SKM-1 treated with dmso at 0.1 percent for 144 hours (cell line): ENCODE measurements around the gene CHN1.

ENCODE experiments used
- DNase-seq: peaks from one replicate; lab custom pipeline; 2025; ENCODE audit not compliant: unreplicated experiment; lab: John Stamatoyannopoulos, UW

Gene CHN1

DNA sequence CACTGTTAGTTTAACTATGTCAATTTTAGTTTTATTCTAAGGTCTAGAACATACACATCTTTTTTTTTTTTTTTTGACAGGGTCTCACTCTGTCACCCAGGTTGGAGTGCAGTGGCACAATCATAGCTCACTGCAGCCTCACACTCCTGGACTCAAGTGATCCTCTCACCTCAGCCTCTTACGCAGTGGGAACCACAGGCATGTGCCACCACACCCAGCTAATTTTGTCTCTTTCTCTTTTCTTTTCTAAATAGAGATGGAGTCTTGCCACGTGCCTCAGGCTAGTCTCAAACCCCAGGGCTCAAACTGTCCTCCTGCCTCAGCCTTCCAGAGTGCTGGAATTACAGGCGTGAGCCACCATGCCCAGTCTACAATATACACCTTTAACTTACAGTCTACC, 171.4 kb downstream of the CHN1 start:
- DNase-seq = no peak

DNA sequence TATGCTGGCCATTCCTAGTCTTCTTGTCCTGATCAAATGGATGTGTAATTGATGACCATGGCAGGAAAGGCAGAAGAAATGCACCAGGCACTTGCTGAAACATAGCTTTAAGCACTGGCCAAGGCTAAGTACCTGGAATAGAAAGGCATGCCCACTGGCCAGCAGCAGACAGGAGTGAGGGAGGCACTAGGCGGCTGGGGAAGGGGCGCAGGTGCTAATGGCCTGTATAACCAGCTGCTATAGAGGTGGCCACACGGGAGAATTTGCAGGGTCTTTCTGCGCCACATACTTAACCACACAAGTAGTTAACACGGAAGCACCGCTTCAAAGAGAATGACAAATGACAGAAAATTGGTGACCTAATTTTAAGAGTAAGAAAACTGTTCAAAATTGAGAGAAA, 174.6 kb downstream of the CHN1 start:
- no peak for DNase-seq

DNA sequence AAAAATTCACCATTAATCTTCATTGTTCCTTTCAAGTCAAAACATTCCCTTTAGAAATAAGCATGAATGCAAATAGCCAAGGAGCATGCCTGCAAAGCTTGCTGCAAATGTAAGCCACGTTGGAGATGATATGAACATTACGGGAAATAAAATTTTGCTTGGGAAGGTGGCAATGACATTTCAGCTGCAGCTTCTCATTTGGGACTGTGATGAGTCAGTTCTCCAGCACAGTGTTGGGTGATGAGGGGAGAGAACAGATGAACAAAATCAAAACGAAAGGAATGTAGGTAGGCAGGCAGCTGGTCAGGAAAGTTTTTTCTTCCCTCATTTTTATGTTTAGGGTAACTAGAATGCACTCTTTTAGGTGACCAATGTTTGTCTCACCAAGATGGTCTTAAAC, 175.6 kb downstream of the CHN1 start:
- DNase-seq = no peak

DNA sequence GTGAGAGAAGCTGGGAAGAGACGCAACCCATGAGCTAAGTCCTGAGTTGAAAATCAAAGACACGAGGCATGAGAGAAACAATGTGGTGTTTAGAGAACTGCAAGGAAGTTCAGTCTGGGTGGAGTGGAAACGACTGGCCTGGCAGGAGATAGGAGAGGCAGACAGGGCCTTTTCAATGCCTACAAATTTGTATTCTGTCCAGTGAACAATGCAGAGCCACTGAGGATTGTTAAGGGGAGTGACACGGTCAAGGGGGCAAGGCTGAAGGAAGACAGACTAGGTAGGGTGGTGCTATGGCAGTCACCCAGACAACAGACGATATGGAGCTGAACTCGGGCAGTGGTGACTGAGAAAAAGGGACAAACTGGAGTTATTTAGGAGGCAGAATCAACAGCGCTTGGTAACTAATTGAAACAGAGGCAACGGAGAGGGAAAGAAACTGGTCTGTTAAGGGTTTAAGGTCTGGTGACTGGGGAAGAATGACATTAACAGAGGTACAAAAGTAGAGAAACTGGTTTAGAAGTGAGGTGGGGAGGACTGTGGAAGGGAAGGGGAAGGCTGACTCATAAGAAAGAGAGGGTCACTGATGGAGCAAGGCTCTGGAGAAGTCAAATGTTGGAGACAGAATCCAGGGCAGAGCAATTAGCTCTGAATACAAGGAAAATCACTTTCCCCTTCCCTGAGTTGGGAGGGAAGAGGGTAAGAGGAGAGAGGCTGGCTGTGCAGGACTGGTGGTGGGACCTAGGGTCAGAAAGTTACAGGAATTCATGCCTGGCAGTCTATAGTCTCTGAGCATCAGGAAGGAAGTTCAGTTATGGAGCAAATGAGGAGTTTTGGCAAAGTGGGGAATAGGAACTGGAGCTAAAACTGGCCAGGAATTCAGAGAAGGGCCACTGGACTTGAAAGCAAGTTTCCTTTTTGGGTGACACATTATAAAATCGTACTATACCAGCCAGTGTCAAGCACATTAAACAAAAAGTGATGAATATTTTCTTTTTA, 177.5 kb downstream of the CHN1 start:
- DNase-seq = no peak

DNA sequence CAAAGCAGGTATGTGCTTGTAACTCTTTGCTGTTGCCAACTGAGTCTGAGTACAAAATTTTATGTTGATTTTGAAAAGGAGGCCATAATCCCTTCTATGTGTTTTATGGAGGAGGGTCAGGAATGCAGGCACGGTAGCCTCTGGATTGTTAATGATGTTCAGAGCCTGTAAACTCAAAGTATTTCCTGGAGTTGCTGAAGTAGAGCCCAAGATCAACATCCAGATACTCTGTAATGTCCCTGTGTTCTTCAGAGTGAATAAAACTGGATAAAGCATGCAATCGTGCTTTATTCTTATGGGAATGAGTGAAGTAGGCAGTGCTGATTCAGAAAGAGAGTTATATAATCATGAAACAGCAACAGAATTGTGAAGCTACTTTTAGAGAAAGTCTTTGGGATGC, 179.1 kb downstream of the CHN1 start:
- DNase-seq = no peak

DNA sequence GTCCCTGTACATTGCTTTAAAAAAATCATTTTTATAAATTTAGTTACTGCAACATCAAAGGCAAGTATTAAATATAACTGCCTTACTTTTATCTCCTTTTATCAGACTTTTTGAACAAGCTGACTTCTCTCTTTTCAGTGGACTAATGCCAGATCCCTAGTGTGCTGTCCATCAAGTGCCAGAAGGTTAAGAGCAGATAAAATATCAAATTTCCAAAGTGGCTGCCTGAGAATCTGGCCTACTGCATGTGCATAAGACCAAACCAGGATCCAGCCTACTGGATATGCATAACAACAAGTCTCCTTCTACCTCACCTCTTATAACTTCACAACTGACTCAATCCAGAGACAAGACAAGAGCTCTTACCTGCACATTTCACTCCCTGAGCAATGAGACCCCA, 181.1 kb downstream of the CHN1 start:
- DNase-seq = no peak

DNA sequence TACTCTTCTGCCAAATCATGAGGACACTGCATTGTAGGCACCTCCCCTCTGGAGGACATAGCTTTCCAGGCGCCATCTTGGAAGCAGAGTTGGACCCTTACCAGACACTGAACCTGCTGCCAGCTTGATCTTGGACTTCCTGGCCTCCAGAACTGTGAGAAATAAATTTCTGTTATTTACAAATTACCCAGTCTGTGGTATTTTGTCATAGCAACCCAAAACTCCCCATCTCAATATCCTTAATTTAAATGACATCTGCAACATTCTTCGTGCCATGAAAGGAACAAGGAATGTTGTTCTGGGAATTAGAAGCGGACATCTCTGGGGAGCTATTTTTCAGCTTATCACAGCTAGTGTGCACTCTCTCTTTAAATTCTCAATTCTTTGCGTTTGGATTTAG, 183.6 kb downstream of the CHN1 start:
- no peak for DNase-seq

DNA sequence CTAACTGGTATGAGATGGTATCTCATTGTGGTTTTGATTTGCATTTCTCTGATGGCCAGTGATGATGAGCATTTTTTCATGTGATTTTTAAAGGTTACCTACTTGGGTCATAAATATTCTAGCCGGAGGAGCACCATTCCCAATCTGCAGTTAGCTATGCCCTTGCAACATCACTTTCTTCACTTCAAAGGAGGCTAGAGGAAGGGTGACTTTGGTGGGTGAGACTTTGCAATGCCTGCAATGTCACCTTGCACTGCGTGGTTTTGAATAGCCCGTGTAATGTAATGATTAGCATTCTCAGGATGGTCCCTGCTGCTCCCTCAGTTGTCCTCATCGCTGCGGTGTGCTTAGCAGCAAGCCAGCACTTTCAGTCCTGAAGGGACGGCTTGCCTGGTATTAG, 184.8 kb downstream of the CHN1 start:
- DNase-seq = no peak

DNA sequence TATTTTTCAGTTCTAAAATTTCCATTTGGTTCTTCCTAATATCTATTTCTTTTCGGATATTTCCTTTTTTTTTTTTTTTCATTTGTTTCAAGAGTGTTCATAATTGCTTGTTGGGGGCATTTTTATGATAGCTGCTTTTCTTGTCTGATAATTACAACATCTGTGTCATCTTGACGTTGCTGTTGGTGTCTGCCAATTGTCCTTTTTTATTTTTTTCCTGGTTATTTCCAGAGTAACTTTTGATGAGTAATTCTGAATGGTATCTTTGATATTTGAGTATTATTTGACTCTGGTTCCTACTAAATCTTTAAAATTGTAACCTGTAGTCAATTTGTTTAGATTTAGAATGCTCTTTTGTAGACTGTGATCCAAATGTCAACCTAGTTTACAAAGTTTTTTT, 189.7 kb downstream of the CHN1 start:
- no peak for DNase-seq

DNA sequence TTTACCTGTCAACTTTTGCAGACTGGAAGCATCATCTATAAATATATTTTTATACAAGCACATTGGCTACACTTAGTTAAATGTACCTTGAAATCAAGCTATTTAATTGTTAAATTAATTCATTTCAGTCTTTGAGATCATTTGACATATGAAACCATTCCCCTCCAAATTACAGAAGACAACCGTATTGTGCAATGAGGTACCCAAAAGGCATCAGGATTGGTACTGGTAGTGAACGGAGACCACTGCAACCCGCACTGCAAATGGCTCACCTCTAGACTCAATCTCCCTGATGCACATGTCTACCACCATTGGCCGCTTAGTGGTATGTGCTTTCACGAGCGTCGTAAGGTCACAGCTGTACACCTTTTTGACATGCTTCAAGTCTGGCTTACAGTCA, 193.1 kb downstream of the CHN1 start:
- no peak for DNase-seq

DNA sequence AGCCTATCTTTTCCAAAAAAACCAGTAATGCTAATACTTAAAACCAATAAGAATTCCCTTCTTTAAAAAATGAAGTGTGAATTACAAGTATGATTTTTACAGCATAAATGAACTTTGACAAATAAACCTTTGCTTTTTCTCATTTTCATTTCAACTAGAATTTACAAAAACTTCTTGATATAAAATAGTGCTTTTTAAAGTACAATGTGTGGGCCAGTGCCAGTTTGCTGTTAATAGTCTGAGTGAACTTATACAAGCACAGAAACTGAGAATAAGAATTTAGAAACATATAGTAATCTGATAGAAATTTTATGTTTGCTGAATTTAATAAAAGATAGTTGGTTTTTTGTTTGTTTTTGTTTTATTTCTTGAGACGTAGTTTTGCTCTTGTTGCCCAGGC, 197.2 kb downstream of the CHN1 start:
- DNase-seq = no peak

DNA sequence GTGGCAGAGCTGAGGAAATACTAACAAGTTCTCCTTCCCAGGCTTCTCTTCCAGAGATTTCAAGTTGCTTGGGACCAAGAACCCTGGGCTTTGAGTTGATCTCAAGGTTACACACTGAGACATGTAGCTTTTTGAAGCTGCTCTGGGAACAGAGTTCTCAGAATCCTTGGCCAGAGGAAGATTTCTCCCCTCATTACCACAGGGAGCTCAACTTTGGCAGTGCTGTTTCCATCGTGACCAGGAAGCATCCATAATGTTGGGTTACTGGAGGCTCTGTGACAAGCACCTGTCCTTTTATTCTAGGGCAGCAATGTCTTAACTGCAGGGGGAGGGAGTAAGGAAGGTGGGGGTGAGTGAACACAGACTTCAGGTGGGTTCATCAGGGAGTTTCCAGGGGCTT, 199.4 kb downstream of the CHN1 start:
- no peak for DNase-seq

DNA sequence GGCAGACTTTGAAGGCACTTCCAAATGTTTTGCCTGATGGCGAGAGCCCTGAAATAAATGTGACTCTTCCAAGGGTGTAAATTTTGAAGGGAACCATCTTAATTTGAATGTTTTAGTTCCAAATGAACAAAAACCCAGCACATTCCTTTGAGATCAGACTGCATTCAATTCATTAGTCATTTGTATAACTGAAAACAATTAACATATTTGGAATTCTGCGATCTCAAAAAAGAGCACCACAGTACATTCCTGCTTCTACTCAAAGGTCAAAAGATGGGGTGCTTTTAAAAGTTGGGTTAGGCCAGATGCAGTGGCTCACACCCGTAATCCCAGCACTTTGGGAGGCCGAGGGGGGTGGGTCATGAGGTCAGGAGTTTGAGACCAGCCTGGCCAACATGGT, 202.7 kb downstream of the CHN1 start:
- DNase-seq = no peak

DNA sequence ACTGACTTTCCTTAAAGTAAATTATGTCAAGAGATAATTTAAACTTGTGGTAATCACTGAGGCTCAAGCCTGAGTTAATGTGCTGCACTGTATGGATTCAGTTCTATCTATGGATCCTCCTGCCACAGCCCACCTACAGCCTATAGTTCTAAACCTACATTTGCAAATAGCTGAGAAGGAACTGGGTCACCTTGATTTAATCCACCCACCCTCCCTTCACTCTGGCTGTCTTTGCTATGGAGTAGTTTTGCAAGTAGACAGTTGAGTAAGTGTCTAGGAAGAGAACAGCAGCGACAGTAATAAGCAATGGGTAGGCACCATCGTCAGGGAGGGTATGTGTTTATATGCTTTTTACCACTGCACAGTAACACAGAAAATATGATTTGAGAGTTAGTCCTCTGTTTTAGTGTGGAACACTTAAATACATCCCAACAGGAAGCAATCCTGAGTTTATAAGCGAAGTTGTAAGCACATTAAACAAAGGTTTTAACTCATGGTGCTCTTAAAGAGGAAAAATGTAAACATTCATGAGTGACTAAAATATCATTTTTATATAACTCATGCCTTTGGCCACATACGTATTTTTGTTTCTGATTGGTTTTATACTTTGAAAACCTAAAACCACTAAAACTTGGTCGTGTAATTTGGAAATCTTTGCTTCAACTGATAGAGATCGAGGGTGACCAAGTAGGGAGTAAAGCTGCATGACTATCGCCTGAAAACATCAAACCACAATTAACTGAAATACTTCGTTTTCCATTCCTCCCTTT, 204.6 kb downstream of the CHN1 start:
- DNase-seq = no peak

DNA sequence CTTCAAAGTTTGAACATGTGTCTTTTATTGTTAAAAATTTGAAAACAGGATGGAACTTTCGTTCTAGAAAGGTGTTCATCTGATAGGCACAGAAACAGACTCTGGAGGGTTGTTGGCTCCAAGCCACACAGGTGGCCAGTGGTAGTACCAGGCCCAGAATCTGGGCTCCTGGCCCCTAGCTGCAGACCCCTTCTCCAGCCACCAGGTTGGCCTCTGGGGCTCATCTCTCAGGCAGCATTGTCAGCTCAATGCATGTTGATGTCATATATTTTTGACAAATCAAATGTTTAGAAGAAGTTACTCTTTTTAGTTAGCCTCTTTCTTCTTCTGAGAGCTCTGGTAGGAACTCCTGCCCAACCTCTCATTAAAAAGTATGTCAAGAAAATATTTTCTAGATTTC, 206.4 kb downstream of the CHN1 start:
- DNase-seq = no peak

DNA sequence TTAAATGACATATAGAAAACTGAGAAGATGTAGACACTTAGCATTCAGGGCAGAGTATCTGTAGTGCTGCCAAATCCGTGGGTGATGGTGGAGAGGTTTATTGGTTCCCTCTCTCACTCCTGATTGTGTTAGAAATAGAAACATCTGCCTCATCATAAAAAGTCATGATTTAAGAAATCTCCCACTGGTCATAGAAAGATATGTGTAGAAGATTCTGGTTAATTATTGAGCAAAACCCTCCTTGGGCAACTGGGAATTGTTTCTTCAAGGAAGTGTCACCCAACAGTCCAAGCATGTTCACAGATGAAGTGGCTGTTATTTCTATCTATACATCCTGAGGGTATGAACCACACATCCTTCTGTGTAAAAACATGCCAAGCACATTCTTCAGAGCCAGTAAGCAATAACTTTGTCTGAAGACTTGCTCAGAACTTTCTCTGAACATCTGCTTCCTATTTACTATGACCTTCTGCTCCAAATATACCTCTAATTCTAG, 207.4 kb downstream of the CHN1 start:
- no peak for DNase-seq

DNA sequence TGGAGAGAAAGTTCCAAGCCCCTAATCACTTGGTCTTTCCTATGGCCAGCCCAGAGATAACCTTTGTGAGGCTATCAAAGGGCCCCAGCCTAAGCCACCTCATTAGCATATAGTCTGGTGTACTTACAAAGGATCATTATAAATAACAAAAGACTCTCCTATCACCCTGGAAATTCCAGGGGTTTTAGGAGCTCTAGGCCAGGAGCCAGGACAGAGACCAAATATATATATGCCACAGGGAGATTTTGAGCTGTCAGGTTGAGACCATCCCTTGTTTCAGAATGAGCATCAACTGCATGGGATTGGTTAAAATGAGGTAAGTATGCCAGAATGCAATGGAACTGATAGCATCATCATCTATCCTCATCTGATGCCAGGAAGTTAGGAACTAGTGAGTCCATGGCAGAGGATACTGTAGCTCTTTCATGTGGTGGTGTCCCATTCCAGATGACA, 208.8 kb downstream of the CHN1 start:
- no peak for DNase-seq

DNA sequence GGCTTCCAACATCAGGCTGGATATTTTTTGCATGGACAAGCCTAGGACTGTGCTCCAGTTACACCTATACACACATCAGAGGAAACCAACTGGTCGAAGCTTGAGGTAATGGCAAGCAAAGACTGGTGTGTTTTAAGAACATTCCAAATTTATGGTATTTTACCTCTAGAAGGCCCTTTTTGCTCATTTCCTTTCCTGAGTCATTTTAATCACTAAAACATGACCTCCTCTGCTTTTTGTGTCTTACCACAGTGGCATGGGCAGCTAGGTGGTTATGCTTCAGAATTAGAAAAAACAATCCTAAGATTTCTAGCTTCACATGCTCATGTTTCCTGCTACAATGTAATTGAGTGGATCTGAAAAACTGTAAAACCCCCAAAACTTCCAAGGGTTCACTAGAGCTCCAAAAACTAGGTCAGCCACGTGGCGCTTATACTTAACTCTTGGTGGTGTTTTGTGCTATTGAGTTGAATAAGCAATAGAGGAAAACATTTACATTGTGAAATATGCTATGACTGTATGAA, 210.3 kb downstream of the CHN1 start:
- no peak for DNase-seq

DNA sequence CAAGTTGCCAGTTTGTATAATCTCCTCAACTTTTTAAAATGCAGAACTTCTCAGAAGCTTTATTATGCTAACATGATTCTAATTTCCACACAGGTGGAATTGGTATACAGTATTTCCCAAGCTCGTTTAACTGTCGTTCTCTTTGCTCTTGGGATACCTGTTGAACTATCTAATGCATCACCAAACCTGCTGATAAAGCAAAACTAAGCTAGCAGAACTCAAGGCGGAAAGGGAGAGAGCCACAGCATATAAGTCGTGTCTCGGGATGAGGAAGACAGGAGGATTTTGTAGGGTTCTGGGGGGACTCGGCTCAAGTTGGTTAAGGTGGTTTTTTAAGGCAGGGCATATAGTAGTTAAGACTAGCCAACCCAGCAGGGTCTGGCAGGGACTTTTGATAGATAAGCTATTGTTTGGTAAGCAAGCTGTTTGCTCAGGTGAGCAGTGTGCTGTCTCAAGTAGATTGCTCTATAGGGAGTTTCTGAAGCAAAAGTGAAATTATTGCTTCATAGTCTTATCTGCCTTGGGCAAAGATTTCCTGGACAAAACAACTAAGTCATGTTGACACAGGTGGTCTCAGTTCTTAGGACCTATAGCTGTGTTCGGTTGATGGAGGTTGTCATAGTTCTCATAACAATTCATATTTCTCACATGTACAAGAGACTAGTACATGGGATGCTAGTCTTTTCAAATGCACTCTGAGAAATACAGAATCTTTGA, 212.7 kb downstream of the CHN1 start:
- DNase-seq = no peak

DNA sequence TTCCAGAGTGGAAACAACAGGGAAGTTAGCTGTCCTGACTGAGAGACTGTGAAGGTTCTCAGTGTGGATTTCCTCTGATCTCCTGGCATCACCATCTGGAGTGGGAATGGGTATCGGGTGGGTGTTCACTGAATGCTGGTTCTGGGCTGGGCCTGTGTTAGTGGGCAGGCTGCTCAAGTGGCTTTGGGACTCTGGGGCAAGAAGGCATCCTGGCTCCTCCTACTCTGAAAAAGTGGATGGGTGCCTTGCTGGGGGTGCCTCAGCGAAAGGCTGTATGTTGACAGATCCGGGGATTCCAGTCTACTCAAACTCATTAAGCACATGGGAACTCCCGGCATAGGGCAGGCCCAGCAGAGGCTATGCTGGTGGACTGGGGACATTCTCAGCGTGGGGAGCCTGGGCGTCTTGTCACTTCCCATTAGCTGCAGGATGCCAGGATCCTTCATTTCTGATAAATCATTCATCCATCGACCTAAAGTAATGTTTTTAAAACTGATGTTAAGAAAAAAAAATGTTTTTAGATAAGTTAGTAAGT, 213.4 kb downstream of the CHN1 start:
- DNase-seq = no peak

DNA sequence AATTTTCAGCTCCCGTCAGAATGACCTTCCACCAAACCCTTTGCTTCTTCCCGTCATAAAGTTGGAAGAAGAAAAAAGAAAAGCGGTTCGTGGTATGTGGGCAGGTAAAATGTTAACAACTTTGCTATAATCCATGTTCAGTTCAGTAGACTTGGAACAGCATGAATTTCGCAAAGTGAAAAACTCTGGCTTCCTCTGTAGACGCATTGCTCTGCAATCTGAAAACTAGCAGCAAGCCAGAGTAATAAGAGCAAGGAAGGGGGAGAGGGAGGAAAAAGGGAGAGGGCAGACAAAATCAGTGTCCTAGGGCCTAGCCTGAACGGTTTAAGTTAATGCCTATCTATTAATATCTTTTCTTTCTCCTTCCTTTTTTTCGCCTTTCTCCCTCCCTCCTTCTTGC, 214.2 kb downstream of the CHN1 start:
- no peak for DNase-seq
